Activated CD4-positive, alpha-beta T cell treated with anti-CD3 and anti-CD28 coated beads for 24 hours (primary cell): Measurements from ENCODE around the gene COPB1.
A peak's percentile ranks its signal among the peaks of the same experiment; 100 is the strongest.

Experiments used
- DNase-seq, 2 donors: peaks; one replicate each; pipeline ENCODE4 v3.0.0-alpha.2; 2020; ENCODE audit warnings: low read depth in 2 of 2

The COPB1 gene

DNA sequence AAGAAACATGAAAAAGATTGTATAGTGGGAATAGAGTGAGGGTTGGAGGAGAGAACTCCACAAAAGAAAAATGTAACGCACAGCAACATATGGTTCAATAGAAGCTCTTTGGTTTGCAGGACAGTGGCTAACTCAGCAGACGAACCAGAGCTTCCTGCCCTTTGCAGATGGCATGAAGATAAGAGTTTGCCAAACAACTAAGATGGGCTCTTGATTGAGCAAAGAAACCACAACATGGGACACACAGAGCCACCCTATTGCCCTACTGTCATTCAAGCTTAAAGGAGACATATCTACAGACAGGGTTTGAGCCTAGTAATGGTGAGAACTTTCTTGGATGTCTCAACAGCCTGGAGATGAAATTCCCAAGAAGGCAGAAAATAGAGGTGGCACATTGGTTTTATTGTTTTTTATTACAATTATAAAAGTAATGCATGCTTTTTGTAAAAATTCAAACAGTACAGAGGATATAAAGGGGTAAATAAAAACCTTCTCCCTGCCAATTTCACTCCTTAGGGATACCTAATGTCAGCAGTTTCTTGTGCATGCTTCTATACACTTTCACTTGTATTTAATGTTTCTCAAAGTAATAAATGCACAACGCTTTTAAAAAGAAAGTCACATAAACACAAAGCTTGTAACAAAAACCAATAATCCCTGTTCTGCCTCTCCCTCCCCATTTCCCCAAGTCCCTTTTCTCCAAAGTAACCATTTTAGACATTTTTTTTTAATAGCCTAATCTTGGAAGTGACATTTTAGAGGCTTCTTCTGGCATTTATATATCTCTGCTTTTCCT, 63.7 kb downstream of the COPB1 start:
- no peak for DNase-seq

DNA sequence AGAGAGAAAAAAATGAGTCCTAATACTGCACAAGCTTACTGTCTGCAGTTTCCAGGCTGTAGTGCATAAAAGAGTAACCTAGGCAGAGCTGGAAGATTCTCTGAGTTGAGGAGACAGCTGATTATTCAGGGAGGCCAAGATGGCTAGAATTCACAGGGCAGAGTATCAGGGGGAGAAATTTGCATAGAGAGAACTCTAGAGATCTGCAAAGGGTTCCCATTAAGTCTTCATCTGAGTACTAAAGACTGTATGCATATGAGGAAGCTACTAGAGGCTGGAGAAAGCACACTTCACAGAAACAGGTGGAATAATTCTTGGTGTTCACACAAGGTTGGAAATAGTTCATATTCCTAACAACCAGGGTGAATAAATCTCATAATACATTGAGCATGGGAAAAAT, 74.0 kb downstream of the COPB1 start:
- DNase-seq, result no peak

GRCh38 chr11:14424096-14424495, 75.5 kb downstream of the COPB1 start:
- DNase-seq, result no peak

GRCh38 chr11:14423633-14424032, 76.0 kb downstream of the COPB1 start:
- DNase-seq, result no peak

GRCh38 chr11:14422814-14423182, 76.8 kb downstream of the COPB1 start:
- no peak for DNase-seq

DNA sequence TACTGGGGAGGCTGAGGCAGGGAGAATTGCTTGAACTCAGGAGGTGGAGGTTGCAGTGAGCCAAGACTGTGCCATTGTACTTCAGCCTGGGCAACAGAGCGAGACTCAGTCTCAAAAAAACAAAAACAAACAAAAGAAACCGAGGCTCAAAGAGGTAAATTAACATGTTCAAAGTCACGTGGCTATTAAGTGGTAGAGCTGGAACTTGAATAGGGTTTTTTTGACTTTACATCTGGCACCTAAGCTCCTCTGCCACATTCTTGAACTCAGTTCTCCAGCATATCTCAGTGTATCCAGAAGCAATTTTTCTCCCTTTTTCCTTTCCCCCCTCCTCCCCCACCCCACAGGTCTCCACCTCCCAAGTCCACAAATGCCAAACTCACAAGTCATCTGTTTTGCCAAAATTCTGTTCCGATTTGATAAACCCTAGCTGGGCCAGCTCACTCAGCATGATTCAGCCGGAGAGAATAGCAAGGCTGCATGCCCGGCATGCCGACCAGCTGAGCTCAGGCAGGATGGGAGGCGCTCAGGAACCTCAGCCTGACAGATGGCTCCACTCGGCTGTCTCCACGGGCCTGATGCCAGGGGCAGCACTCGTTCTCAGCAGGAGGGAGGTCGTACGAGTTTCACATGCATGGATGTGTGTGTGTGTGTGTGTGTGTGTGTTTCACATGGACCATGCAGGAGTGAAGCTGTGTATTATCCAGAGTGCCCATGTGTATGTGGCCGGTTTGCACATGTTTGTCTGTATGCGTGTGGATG, 77.4 kb downstream of the COPB1 start:
- no peak for DNase-seq

GRCh38 chr11:14420223-14420622, 79.4 kb downstream of the COPB1 start:
- no peak for DNase-seq

GRCh38 chr11:14418801-14419417, 80.7 kb downstream of the COPB1 start:
- DNase-seq, result no peak

DNA sequence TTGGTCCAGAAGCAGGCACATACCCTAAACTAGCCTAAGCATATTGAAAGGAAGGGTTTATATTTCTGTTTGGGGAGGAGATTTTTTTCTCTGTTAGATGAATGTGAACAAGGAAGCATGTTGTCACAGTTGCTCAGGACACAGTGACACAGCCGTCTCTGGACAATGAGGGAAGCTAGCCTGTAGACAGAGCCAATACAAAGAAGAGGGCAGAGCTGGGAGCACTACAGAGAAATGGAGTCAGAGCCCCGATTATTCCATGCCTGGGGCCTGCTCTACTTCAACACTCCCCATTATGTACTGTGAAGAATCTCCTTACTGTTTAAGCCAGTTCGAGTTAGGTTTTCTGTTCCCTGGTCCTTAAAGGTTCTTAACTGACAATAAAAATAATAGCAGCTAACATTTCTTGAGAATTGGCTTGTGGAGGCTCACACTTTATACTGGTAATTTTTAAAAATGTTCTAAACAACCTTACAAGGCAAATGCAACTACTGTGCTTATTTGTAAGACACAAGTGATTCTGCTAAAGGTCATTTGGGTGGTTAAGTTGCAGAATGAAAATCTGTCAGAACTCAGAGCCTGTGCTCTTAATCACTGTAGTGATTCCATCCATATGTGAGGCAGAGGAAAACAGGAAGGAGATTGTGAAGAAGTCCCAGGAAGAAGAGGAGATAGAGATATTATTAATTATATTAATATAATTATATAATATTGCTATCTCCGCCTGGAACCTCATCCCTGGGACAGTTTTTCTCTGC, 81.8 kb downstream of the COPB1 start:
- DNase-seq, result no peak

DNA sequence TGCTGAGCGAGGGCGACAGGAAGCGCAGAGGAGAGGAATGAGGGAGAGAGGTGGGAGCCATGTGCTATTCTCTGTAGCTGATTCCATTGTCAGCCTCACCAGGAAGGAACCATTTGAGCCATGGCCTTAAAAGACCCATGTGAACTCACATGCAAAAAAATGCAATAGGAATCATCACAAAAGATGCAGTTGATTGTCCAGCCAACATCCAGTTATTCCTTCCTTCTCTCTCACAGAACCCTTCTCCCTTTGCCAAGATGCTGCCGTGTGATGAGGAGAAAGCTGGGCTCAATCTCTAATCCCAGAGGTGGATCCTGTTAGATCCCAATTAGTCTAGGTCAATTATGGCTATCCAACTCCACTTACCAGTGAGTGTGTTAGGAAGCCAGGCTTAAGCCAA, 82.4 kb downstream of the COPB1 start:
- DNase-seq, result no peak

GRCh38 chr11:14414470-14415461, 84.8 kb downstream of the COPB1 start:
- peak; percentile 44 to 57 for DNase-seq

DNA sequence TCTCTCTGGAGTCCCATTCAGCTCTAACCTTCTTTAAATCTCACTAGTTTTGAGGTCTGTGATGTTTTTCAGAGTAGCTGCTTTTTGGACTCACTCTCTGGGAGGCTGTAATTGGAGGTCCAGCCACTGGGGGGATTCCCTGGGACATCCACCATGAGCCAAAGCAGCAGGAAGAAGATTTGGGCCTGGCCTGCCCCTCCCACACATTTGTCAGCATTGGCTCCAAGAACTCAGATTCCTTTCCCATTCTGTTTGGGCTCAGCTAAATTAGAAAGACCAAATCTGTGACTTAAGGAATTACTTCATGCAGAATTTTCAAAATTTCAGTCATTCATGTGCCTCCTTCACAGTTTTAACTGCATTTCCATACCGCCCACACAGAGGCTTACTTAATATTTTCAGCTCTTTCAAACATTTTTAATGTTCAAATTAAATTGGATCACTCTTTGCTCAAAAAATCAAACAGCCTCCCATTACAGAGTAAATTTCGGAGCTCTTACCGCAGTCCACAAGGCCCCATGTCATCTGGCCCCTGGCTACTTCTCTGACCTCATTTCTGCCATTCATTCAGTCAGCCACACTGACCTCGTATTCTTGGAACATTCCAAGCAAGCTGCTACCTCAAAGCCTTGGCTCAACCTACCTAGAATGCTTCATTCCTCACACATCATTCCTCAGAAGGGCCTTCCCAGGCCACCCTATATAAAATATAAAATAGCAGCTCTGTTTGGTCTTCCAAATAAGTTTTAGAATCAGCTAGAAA, 86.1 kb downstream of the COPB1 start:
- DNase-seq, result no peak

DNA sequence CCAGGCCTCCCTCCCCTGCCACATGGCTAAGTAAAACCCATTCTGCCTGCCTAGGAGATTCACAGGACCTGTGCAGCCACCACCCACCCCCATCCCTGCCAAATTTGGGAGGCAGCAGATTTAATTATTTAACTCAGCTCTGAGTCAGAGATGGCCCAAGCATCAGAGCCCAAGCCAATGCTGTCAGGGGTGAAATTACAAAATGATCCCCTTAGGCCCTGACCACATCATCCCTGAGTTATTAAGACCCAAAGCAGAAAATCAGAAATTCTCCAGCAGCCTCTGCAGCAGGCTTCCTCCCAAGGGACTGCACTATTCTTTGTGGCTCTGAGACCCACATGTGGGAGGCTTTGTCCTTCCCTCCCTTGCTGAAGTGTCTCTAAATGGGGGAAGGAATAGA, 87.8 kb downstream of the COPB1 start:
- no peak for DNase-seq

- DNase-seq, result no peak
Observed at GRCh38 chr11:14409891-14410290, 89.7 kb downstream of the COPB1 start.

DNA sequence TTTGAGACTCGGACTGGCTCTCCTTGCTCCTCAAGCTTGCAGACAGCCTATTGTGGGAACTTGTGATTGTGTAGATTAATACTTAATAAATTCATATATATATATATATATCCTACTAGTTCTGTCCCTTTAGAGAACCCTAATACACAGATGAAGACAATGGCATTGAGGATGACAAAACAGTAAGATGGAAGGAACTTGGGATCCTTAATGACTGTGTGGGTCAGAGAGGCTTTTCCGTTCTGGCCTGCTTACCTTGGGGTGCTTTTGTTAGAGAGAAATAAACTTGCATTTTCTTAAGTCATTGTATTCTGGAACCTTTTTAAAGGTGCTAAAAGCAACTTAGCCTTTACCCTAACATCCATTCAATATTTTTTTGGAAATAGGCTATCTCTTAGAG, 91.0 kb downstream of the COPB1 start:
- no peak for DNase-seq
